HG02970 (cell line): ENCODE data around the gene SAMD4A.

Experiments used
- ATAC-seq: cut with Tn5 transposase; IDR thresholded peaks from one replicate; pipeline ENCODE4 v1.9.1; 2021; ENCODE audit warnings: mild to moderate bottlenecking, moderate library complexity, moderate number of reproducible peaks; ENCODE audit not compliant: unreplicated experiment, low FRiP score

SAMD4A gene

GRCh38 chr14:54754116-54754622 is 187.2 kb downstream of the SAMD4A start:
- no peak for ATAC-seq

- no peak for ATAC-seq
Measured at GRCh38 chr14:54754623-54755386, 187.9 kb downstream of the SAMD4A start.

DNA sequence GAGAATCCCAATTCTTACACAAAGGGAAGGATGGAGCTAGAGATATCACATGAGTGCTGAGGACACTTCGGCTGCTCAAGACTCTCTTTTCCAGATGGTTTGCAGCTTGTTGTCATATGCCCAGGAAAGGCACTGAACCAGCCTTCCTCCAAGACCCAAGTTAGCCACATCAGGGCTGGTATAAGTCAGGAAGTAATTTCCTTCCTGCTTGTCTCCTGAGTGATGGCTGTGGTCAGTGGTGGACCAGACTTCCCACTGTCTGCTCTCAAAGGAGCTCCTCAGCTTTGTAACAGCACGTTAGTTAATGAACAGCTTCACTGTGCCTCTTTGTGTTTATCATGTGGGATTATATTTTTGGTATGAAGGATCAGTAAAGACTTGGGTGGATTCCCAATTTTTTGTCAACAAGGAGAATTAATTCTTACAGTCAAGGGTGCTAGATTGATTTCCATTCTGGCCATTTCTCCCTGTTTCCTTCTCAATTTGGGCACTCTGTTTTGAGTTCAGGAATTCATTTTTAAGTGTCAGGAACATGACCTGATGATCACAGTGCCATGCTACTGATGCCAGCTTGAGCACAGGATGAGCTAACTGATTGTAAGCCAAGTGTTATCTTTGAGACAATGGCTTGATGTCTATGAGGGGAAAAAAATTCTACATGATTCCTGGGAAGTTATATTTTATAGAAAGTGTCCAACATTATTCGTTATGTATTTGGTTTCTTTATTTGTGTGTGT is 189.9 kb downstream of the SAMD4A start:
- no peak for ATAC-seq

DNA sequence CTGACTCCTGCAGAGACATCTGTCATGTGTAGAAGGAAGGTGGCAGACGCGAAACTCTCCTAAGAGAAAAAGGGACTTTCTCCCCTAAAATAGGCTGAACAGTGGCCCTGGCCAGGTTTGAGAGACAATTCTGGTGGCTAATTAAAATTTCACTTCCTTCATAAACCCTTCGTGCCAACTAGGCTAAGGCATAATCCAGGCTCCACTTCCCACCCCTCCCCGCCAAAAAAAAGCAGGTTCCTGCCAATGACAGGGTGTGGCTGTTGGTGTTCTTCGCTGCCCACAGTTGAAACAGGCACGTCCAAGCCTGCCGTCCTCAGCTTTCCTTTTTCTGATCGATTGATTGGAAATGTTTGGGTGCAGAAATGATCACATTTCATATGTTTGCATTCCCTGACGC is 191.1 kb downstream of the SAMD4A start:
- no peak for ATAC-seq

GRCh38 chr14:54759982-54760585 is 193.2 kb downstream of the SAMD4A start:
- ATAC-seq = no peak

DNA sequence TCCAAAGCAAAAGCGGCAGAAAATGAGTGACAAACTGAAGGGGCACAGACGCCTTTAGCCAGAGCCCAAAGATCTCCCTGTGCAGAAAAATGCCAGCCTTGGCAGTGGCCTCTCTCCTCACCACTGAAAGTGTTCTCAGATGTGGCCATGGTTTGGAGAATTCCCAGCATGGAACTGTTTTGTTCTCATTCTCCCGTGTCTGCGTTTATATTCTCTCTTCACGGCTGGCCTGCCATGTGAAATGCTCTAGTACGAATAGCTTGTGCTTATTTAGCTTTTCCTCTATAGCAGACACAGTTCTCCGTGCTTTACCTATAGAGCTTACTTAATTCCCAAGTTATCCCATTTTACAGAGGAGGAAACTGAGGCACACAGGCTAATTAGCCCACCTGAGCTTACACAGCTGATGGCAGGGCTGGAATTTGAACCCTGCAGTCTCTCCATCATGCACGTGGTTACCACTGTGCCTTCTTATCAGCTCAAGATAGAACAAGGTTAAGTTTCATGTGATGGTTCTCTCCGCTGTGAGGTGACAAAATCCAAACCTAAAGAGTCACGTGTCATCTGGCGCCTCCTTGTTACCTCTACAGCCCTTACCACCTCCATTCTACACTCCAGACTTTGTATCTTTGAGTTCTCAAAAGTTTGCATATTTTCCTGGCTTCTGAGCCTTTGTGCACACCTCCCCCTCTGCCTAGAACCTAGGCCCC is 194.1 kb downstream of the SAMD4A start:
- no peak for ATAC-seq

- ATAC-seq = no peak
Measured at GRCh38 chr14:54761835-54762234, 194.9 kb downstream of the SAMD4A start.

GRCh38 chr14:54762296-54762695 is 195.4 kb downstream of the SAMD4A start:
- ATAC-seq = no peak

DNA sequence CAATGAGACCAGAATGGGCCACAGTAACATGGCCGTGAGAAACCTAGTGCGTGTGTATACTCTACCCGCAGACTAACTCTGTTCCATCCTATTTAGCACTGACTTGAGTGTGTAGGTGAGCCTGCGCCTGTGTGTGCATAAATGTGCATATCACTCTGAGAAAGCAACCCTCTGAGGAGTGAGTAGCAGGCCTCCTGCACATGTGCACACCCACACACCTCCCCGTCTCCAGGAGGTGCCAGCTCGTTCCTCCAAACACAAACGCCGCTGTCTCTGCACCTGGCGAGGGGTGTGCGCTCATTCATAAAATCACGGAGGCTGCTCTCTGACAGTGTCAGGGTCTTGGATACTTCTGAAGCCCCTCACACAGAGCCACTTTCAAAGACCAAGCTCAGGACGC is 196.8 kb downstream of the SAMD4A start:
- no peak for ATAC-seq

- ATAC-seq = no peak
Measured at GRCh38 chr14:54766276-54767138, 199.6 kb downstream of the SAMD4A start.

- ATAC-seq = no peak
Measured at GRCh38 chr14:54767139-54767431, 200.2 kb downstream of the SAMD4A start.

DNA sequence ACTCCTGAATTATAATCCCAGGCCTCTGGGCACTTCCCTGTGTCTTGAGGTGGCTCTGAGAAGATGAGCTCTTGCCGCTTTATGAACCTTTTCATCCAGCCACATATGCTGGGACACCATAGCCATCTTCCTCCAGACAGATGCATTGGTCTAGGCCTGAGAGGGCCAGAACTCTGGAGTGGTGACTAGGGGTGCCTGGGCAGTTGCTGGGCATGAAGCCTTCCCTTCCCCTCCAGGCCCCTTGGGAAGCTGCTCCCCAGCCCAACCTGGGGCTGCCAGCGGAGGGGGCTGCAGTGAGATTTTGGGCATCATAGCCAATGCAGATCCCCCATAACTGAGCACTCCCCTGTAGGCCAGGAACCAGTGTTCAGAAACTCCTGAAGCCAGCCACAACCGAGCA is 200.5 kb downstream of the SAMD4A start:
- no peak for ATAC-seq

DNA sequence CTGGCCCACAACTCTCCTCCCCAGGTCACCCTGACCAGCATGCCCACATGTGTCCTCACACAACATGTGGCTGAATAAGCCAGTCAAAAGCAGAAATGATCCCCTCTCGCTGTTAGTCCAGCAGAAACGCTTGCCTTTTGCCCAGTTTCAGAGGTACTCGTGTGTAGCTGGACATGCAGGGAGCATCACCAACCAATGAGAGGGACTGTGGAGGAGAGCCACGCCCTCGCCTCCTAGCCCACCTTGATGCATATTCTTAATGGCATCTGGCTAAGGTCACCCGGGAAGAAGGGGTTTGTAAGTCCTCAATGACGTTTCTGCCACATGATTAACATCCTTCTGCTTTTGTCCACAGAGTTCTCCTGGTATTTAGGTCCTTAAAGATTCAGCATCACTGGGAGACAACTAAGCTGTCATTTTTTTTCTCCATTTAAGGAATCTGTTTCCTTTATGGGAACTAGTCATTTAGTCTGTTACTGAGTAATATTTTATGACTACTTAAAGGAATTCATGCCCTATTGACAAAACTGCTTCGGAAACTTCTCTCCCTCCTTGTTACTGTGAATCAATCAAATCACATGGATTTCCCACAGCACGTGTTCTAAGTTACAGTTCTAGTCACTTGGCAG is 201.7 kb downstream of the SAMD4A start:
- ATAC-seq = no peak

GRCh38 chr14:54769951-54770863 is 203.3 kb downstream of the SAMD4A start:
- no peak for ATAC-seq

- ATAC-seq = no peak
Measured at GRCh38 chr14:54771411-54772027, 204.6 kb downstream of the SAMD4A start.

DNA sequence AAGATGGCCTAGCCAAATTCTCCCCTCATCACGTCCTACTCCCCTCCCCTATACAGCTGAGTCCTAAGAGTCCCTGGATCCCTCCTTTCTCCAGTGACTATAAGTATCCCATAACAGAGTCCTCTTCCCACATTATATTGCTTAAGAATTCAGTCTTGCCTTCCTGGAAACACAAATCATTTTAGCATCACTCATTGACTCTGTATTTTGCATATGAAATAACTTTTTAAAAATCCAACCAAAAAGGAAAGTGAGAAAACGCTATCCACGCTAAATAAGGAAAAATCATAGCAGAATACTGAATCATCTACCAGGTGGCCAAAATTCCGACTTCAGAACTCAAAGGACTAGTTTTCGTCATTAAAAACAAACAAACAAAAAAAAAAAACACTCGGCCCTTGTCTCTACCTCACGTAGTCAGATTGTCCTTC is 205.5 kb downstream of the SAMD4A start:
- no peak for ATAC-seq

DNA sequence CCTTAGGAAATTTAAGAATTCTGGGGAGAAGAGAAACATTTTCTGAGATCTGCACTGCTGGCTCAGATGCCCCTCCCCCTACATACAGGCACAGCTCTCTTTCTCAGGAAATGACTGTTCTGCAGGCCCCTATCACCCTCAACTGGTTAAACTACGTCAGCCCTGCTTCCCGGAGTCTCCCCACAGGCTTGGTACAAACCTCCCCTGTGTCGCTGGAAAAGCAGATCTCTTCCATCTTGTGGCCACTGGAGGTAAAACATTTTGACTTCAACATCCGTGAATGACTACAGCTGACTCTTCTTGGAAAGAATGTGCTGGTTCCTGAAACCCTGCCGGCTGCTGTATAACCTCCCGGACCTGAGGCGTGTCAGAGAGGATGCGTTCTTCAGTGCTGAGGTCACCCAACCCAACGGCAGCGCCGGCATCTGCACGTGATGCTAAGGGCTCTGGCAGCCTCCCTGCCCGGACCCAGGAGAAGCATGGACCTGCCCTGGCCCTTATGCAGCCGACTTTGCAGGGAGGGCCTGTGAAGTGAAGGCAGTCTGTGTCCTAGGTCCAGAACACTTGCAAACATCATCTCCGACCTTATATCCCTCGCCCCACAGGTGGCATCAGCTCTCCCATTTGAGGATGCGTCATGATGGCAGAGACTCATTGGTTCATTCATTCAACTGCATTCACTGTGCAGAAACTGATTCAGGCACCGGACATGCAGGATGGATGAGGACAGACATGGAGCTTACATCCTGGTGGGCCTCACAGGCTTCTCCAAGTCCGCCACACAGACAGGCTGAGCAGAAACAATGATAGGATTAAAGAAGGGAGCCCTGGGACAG is 206.5 kb downstream of the SAMD4A start:
- ATAC-seq = peak; percentile 39
